HL-60 (cell line): Measurements from ENCODE around the gene ZPR1.

ENCODE experiments used
- GABPA ChIP-seq: IDR thresholded peaks from 2 replicates; pipeline ENCODE4 v1.6.1; 2012; ENCODE audit warnings: low read depth
- POLR2AphosphoS5 ChIP-seq: IDR thresholded peaks from 2 replicates; pipeline ENCODE4 v1.6.1; 2012; ENCODE audit warnings: low read depth
- SPI1 ChIP-seq: IDR thresholded peaks from 2 replicates; pipeline ENCODE4 v1.6.1; 2012; ENCODE audit warnings: low read depth, mild to moderate bottlenecking, borderline replicate concordance
- TF ChIP-seq, protein P1 (sequence below): IDR thresholded peaks from one replicate; pipeline ENCODE4 v1.5.1; 2011; ENCODE audit warnings: low read length, control low read depth, inconsistent platforms; ENCODE audit not compliant: insufficient read depth
- TF ChIP-seq, protein P2 (sequence below): IDR thresholded peaks from 2 replicates; pipeline ENCODE4 v1.6.1; 2012; ENCODE audit warnings: low read depth; ENCODE audit not compliant: insufficient replicate concordance

DNA sequence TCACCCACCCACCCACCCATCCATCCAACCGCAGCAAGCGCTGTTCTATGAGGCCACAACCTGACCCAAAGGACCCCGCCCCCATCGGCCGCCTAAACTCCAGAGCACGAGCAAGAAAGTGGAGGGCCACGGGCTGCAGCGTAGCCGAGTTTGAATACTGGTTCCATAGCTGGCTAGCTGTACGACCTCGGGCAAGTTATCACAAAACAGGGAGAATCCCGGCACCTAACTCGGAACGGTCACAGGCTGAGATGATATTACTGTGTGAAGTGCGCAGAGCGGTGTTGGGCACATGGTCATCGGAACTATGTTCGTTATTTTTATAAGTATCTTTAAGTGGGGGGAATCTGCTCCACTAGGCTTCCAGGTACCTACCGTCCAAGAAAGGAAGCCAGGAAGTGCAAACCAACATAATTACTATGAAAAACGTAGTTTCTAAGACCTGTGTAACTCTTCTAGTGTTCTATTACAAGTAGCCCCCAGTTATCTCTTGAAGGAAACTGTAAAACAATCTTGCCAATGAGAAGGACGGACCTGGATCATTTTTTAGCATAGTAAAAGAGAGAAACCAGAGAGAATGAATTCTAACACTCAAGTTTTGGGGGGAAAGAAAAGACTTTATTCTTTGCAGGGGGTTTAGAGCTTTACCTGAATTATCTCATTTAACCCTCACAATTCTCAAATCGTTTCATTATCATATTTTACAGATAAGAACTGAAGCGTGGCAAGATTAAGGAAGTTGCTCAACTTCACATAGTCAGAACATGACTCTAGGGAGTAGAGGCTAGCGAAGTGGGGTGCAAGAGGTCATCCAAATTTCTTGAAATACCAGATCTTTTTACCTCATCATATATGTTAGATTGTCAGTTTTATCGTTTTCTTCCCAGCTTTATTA lies 14.4 kb downstream of the ZPR1 start:
- TF ChIP-seq, protein P1, sequence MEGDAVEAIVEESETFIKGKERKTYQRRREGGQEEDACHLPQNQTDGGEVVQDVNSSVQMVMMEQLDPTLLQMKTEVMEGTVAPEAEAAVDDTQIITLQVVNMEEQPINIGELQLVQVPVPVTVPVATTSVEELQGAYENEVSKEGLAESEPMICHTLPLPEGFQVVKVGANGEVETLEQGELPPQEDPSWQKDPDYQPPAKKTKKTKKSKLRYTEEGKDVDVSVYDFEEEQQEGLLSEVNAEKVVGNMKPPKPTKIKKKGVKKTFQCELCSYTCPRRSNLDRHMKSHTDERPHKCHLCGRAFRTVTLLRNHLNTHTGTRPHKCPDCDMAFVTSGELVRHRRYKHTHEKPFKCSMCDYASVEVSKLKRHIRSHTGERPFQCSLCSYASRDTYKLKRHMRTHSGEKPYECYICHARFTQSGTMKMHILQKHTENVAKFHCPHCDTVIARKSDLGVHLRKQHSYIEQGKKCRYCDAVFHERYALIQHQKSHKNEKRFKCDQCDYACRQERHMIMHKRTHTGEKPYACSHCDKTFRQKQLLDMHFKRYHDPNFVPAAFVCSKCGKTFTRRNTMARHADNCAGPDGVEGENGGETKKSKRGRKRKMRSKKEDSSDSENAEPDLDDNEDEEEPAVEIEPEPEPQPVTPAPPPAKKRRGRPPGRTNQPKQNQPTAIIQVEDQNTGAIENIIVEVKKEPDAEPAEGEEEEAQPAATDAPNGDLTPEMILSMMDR, result no peak
- TF ChIP-seq, protein P2, sequence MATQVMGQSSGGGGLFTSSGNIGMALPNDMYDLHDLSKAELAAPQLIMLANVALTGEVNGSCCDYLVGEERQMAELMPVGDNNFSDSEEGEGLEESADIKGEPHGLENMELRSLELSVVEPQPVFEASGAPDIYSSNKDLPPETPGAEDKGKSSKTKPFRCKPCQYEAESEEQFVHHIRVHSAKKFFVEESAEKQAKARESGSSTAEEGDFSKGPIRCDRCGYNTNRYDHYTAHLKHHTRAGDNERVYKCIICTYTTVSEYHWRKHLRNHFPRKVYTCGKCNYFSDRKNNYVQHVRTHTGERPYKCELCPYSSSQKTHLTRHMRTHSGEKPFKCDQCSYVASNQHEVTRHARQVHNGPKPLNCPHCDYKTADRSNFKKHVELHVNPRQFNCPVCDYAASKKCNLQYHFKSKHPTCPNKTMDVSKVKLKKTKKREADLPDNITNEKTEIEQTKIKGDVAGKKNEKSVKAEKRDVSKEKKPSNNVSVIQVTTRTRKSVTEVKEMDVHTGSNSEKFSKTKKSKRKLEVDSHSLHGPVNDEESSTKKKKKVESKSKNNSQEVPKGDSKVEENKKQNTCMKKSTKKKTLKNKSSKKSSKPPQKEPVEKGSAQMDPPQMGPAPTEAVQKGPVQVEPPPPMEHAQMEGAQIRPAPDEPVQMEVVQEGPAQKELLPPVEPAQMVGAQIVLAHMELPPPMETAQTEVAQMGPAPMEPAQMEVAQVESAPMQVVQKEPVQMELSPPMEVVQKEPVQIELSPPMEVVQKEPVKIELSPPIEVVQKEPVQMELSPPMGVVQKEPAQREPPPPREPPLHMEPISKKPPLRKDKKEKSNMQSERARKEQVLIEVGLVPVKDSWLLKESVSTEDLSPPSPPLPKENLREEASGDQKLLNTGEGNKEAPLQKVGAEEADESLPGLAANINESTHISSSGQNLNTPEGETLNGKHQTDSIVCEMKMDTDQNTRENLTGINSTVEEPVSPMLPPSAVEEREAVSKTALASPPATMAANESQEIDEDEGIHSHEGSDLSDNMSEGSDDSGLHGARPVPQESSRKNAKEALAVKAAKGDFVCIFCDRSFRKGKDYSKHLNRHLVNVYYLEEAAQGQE, result no peak
- peak; percentile 4; the same call in 1 of the 2 replicates for TF ChIP-seq POLR2AphosphoS5
- no peak for TF ChIP-seq GABPA
- TF ChIP-seq SPI1, result peak; percentile 46; the same call in 1 of the 2 replicates
